IPS-18c (cell line): ENCODE data around the gene DIS3.
"Not testable (repeated sequence)": the region's sequence is repeated elsewhere in the genome, so short reads cannot be mapped to it uniquely, and the experiment has no call there.

ENCODE experiments used
- H3K4me3 ChIP-seq: 2 replicates; pipeline ENCODE4 v1.7.0; 2013; ENCODE audit warnings: low read depth, mild to moderate bottlenecking, low read length, moderate library complexity; ENCODE audit not compliant: insufficient read depth
- H3K9me3 ChIP-seq: one replicate; pipeline ENCODE4 v1.6.1; 2013; ENCODE audit warnings: mild to moderate bottlenecking, low read length, moderate library complexity; ENCODE audit not compliant: control insufficient read depth, insufficient read depth

The DIS3 gene, protein sequence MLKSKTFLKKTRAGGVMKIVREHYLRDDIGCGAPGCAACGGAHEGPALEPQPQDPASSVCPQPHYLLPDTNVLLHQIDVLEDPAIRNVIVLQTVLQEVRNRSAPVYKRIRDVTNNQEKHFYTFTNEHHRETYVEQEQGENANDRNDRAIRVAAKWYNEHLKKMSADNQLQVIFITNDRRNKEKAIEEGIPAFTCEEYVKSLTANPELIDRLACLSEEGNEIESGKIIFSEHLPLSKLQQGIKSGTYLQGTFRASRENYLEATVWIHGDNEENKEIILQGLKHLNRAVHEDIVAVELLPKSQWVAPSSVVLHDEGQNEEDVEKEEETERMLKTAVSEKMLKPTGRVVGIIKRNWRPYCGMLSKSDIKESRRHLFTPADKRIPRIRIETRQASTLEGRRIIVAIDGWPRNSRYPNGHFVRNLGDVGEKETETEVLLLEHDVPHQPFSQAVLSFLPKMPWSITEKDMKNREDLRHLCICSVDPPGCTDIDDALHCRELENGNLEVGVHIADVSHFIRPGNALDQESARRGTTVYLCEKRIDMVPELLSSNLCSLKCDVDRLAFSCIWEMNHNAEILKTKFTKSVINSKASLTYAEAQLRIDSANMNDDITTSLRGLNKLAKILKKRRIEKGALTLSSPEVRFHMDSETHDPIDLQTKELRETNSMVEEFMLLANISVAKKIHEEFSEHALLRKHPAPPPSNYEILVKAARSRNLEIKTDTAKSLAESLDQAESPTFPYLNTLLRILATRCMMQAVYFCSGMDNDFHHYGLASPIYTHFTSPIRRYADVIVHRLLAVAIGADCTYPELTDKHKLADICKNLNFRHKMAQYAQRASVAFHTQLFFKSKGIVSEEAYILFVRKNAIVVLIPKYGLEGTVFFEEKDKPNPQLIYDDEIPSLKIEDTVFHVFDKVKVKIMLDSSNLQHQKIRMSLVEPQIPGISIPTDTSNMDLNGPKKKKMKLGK

DNA sequence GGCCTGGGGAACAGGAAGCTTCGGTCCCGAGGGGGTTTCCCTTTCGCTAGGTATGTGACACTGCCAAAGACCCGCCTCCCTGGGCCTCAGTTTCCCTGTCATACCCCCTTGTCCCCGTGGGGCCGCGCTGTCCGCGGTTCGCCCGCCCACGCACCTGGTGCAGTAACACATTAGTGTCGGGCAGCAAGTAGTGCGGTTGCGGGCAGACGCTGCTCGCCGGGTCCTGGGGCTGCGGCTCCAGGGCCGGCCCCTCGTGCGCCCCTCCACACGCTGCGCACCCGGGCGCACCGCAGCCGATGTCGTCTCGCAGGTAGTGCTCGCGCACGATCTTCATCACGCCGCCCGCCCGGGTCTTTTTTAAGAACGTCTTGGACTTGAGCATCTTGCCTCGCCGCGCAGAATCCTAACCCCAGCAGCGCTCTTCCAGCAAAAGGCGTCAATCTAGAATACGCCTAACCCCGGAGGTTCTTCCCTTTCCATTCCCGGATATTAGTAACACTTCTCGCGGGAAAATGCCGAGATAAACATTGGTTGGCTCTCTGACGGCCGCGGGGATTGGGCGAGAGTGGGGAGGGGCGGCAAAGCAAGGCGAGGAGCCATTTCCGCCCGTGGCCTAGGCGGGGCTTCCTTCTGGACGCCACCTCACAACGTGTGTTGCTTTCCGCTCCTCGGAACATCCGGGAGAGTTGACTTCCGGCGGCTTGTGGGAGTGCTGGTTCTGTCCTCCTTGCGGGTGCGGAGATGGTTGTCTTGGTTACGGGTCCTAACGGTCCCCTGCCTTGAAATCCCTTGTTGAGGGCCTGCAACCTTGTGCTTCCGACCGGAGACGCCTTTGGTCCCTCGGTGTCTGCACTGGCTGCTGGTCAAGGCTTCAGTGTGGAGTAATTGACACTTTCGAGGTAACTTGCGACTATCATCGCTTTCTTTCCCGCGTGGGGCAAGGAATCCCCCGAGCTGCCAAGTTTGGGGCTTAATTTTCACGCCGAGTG is at the start of gene DIS3, which contains the start of gene PIBF1:
Gene DIS3 (minus strand): TSS at position 450 of the 989 bp plus-strand sequence. CDS start 68 bp downstream, at position 382.
Gene PIBF1 (plus strand): TSS at position 683 of the 989 bp plus-strand sequence. CDS start 1,337 bp downstream, outside the sequence.
- Histone ChIP-seq H3K4me3 (peak within 1 kb of the TSS; percentile 87), H3K9me3 (no peaks in the 10 kb centered on the region)

DNA sequence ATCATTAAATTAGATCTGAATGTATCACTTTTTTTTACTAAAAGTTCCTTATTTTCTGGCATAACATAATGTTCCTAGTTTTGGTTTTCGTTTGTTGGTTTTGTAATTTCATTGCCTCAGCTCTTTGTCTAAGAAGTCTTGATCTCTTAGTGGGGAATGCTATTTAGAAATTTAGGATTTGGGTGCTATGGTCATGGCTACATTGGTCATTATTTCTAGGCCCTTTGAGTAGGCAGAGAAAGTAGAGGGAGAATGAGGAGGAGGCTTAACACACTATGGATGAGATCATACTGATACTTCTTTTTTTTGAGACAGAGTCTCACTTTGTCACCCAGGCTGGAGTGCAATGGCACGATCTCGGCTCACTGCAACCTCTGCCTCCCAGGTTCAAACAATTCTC is 42.0 kb upstream of the DIS3 start:
- H3K9me3 ChIP-seq: no peaks in the 10 kb centered on the region
- H3K4me3 ChIP-seq: no peak overlapping the region

DNA sequence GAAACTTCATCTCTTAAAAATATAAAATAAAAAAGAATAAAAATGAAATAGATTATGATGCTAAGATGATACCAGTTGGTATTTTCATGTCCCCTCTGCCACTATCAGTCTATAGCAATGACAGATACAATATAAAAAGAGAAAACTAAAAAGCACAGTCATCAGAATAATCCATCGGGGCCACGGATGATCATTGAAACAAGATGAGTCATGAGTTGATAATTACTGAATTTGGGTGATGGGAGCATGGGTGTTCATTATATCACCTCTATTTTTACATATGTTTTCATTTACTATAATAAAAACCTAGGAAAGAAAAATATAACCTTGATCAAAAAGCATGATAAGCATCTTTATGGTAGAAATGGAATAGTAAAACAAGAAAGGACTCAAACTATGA is 41.4 kb upstream of the DIS3 start:
- no peak overlapping the region for H3K4me3 ChIP-seq
- no peaks in the 10 kb centered on the region for H3K9me3 ChIP-seq

DNA sequence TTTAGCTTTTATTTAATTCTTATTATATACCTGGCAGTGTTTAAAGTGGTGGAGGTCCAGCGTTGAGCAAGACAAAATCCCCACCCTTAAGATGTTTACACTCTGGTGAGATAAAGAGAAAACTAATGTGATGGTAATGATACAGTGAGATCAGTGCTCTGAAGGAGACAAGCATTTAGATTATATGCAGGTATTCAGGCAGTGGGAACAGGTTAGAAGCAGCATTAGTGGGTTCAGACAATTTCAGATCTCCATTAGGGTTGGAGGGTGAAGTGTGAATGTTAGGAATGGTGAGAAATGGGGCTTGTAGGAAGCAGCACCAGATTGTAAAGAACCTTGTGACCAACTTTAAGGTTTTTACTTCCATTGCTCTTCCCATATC is 39.2 kb upstream of the DIS3 start:
- Histone ChIP-seq H3K9me3 (no peaks in the 10 kb centered on the region), H3K4me3 (no peak overlapping the region)

DNA sequence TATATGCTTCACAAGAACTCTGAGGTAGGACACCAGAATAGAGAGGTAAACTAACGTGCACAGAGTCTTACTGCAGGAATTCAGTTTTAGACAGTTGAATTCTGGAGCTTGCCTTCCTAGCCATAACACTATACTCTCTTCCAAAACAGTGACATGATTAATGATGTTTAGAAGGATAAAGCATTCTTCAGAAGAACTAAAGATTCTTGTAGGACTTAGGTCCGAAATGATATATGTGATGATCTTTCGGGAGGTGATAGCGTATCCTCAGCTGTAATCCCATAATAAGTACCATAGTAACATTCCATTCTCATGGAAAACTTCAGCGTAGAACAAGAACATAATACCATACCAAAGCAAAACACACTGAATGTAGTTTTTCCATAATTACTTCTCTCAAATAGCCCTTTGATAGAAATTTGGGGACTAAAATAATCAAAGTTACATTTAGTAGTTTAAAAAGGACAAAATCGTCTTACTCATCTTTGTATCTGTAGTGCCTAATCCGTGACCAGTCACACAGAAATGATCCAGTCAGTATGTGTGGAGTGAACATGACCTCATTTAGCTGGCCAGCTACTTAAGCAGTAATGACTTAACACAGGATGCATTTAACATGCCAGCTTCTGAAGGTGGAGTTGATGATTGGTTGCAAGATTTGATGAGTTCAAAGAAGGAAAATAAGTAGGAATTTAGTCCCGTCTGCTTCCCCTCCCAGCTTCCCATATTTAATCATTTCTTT is 38.6 kb upstream of the DIS3 start:
- H3K9me3 ChIP-seq: no peaks in the 10 kb centered on the region
- H3K4me3 ChIP-seq: no peak overlapping the region

DNA sequence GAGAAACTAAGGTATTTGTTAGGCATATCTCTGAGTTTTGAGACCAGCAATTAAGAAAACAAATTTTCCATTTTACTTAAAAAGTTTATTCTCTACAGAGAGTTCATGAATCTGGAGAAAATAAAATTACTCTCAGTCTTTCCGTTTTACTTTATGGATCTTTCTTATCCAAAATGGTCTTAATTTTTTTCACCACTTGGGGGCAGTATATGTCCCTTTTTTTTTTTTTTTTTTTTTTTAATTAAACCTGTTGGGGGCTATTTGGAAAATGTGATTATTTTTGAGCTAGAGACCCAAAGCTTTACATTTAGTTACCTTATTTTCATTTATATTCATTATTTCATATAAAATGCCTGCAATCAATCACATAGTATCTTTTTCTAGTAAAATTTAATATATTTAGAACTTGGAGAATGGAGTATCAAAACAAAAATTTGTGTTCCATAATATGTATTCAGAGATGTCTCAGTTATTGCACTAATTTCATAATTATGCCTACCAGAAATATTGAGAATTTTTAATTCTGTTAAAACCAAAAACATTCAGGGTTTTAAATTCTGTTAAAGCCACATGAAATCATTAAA is 27.3 kb upstream of the DIS3 start:
- Histone ChIP-seq H3K4me3 (no peak overlapping the region), H3K9me3 (no peaks in the 10 kb centered on the region)

DNA sequence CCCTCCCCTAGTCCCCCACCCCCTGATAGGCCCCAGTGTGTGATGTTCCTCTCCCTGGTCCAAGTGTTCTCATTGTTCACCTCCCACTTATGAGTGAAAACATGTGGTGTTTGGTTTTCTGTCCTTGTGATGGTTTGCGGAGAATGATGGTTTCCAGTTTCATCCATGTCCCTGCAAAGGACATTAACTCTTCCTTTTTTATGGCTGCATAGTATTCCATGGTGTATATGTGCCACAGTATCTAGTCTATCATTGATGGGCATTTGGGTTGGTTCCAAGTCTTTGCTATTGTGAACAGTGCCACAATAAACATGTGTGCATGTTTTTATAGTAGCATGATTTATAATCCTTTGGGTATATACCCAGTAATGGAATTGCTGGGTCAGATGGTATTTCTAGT is 24.8 kb upstream of the DIS3 start:
- not testable (repeated sequence) for H3K4me3 ChIP-seq, H3K9me3 ChIP-seq

DNA sequence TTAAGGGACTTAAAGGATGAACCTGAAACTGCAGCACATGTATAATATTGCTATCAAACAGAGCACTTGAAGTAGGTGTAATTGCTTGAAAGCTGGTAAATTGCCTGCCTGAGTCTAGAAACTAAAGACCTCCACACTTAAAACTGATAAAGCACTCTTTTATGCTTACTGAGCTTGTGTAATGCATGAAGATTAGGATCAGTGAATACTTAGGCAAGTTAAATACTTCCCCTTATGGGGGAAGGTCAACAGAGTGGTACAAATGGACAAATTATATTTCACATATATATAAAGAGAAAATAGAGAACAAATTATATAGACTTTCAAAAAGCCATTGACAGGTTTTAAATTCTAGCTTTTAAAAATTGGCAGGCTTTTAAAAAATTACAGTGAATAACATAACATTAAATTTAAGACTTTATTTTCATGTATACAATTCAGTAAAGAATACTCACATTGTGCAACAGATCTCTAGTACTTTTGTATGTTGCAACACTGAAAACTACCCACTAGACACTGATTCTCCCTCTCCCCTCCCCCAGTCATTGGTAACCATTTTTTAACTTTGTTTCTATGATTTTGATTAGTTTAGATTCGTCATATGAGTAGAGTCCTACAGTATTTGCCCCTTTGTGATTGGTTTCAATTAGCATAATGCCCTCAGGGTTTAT is 24.1 kb upstream of the DIS3 start:
- no peaks in the 10 kb centered on the region for H3K9me3 ChIP-seq

DNA sequence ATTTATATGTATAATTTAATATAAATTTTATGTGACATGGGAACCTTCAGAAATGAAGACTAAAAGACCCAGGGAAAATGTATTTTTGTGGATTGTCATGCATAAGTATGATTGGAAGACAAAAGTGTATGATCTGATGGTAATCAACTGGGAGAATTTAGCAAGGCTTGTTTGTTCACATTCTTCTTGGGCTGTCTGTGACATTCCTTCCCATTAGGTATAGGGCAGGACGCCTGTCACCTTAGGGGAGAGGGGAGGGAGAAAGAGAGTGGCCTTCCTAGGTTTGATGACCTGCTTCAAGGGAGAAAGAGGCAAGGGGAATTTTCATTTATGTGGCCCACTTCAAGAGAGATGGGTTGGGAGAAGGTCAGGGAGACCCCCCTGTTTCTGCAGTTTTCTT is 22.6 kb upstream of the DIS3 start:
- no peak overlapping the region for H3K4me3 ChIP-seq
- no peaks in the 10 kb centered on the region for H3K9me3 ChIP-seq

More for the DNA sequence above, 24.1 kb upstream of the DIS3 start:
- H3K4me3 ChIP-seq: no peak overlapping the region

DNA sequence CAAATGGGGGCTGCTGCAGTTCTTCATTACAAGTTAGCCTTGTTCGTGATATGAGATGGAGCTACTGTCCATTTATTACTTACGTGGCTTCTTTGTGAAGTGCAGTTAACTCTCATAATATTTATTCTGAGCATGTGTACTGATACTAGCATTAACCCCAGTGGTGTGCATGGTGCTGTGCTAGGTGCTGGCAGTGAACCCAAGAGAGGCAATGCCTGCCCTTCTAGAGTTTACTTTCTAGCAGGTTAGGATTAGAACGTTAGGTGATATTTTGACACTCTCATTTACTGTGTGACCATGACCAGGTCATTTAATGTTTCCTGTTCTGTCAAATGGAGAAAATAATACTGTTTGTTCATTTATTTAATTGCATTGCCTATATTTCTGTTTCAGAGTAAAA is 17.1 kb upstream of the DIS3 start:
- no peaks in the 10 kb centered on the region for H3K9me3 ChIP-seq

DNA sequence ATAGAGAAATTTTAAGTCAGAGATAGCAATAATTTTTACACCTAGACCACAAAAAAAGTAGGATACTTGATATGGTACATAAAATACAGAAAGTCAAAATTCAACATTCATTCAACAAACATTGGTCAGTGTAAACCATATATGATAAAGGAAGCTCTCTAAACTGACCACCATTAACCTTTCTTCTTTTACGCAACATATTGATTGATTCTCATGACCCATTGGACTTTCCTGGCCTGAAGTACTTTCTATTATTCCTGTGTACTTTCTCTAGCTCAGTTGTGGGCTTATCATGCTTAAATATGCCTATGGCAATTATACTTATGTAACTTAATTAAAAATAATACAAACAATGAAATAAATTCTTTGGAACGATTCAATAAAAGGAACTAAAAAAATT is 10.9 kb upstream of the DIS3 start:
- Histone ChIP-seq H3K4me3 (no peak overlapping the region), H3K9me3 (no peaks in the 10 kb centered on the region)

More for the DNA sequence above, 17.1 kb upstream of the DIS3 start:
- H3K4me3 ChIP-seq: no peak overlapping the region

DNA sequence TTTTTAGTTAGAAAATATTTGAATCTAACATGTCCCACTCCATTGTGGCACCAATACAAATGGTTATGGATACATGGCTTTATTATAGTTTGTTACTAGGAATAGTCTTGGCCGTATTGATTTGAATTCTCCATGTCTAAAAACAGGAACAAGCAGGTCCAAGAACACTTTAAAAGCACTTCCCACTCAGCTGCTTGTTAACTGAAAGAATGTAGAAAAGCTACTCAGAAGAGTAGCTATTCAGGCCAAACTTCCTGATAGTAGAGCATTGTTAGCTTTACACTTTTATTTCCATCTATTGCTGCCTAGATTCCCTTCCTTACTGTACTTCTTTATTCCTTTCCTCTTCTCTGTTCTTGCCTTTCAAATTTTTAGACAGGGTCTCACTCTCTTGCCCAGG is 7.1 kb upstream of the DIS3 start:
- Histone ChIP-seq H3K4me3 (no peak overlapping the region), H3K9me3 (no peaks in the 10 kb centered on the region)

DNA sequence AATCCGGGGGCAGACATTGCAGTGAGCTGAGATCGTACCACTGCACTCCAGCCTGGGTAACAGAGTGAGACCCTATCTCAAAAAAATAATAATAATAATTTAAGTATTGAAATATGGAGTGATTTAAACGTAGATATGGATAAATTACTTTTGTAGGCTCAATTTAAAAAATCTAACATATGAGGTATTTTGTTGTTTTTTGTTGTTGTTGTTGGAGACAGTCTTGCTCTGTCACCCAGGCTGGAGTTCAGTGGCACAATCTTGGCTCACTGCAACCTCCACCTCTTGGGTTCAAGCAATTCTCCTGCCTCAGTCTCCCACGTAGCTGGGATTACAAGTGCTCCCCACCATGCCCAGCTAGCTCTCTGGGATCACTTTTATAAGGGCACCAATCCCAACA is 3.0 kb upstream of the DIS3 start:
- H3K4me3 ChIP-seq: not testable (repeated sequence)

DNA sequence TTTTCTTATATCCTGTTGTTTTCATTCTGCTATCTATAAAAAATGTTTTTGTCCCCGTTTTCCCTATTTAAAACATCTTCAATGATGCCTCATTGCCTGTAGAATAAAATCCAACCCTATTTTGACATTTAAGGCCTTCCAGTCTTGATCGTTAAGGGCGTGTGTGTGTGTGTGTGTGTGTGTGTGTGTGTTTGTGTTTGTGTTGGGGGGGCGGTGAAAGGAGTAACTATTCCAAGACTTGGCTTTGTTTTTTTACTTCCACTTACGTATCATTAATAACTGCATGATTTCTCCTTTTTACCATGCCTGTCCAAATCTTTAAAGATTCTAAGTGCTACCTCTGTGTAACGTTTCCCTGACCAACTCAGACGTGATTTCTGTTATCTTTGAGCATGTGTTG is 1.0 kb upstream of the DIS3 start:
- H3K9me3 ChIP-seq: no peaks in the 10 kb centered on the region
- H3K4me3 ChIP-seq: peak overlapping the region; percentile 87

More for the DNA sequence above, 3.0 kb upstream of the DIS3 start:
- not testable (repeated sequence) for H3K9me3 ChIP-seq

DNA sequence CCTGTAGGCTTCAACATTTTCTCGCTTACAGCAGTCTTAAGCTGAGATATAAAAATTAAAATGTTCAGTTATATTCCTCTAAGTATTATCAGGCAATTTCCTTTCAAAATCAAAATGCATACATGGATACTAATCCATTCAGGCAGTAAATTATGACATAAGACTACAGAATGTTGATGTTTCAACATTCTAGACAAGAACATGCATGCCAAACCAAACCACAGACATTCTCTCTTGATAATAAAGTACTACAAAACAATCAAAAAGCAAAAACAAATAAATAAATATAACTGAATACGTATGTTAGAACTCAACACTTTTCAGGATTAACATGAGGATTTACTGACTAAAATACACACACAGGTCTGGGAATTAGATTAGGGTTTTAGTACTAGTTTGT is 7.7 kb downstream of the DIS3 start:
- no peak overlapping the region for H3K4me3 ChIP-seq
- no peaks in the 10 kb centered on the region for H3K9me3 ChIP-seq
